ENCODE data around the gene SSTR3.

SSTR3 gene

DNA sequence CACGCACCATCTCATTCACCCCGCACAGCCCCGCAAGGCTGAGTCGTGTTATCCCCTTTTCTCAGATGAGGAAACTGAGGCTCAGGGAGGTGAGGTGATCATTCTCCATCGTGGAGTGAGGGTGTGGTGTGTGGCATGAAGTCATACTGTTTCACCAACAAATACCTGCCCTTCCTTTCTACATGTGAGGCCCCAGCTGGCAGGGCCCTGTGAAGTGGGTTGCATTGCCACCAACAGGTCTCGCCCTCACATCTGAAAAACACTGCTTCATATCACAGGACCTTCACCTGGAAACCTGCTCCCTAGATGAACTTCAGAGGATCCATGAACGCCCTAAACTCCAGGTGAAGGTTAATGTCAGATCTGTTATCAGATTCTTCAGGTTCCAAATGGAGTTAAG is 4.3 kb downstream of the SSTR3 start:
- no peak overlapping the region for H3K9ac ChIP-seq
- no peak overlapping the region for H3K4me2 ChIP-seq (ENCODE audit: low read length)
- H2AFZ ChIP-seq: no peak overlapping the region
- no peak overlapping the region for H3K4me3 ChIP-seq (ENCODE audit: low read depth, low read length)
- H3K36me3 ChIP-seq (ENCODE audit: control insufficient read depth, insufficient read depth, low read length): no peaks in the 10 kb centered on the region
- TF ChIP-seq, protein P1, sequence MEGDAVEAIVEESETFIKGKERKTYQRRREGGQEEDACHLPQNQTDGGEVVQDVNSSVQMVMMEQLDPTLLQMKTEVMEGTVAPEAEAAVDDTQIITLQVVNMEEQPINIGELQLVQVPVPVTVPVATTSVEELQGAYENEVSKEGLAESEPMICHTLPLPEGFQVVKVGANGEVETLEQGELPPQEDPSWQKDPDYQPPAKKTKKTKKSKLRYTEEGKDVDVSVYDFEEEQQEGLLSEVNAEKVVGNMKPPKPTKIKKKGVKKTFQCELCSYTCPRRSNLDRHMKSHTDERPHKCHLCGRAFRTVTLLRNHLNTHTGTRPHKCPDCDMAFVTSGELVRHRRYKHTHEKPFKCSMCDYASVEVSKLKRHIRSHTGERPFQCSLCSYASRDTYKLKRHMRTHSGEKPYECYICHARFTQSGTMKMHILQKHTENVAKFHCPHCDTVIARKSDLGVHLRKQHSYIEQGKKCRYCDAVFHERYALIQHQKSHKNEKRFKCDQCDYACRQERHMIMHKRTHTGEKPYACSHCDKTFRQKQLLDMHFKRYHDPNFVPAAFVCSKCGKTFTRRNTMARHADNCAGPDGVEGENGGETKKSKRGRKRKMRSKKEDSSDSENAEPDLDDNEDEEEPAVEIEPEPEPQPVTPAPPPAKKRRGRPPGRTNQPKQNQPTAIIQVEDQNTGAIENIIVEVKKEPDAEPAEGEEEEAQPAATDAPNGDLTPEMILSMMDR (IDR thresholded peaks at IDR 0.05): no peak
- no peak overlapping the region for H3K27ac ChIP-seq
- no peaks in the 10 kb centered on the region for H3K27me3 ChIP-seq (ENCODE audit: control insufficient read depth, insufficient read depth, low read length)
- no peaks in the 10 kb centered on the region for H3K4me1 ChIP-seq
- no peaks in the 10 kb centered on the region for H3K9me3 ChIP-seq (ENCODE audit: control insufficient read depth, low read length)
- no peaks in the 10 kb centered on the region for H3K79me2 ChIP-seq

DNA sequence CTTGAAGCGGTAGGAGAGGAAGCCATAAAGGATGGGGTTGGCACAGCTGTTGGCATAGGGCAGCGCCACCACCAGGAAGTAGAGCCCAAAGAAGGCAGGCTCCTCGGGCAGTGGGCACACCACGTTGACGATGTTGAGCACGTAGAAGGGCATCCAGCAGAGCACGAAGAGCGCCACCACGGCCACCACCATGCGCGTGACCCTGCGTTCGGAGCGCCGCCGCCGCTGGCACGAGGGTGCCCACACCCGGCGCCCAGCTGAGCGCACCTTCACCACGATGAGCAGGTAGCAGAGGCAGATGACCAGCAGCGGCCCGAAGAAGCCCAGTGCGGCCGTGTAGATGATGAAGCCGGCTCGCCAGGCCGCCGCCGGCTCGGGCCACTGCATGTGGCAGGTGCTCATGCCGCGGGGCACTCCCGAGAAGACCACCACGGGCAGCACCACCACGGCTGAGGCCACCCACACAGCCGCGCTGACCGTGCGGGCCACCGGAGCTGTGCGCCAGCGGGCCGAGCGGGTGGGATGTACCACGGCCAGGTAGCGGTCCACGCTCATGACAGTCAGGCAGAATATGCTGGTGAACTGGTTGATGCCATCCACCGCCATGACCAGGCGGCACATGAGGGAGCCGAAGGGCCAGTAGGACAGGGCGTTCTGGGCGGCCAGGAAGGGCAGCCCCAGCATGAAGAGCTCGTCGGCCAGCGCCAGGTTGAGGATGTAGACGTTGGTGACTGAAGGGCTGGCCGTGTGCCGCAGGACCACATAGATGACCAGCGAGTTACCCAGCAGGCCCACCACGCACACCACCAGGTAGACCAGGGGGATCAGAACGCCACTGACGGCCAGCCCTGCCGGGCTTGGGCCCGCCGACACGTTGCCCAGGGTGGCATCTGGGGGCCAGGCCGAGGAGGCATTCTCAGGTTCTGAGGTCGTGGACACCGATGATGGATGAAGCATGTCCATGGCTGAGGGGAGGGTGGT is 5.1 kb downstream of the SSTR3 start:
- H2AFZ ChIP-seq: no peak overlapping the region
- H3K79me2 ChIP-seq: no peaks in the 10 kb centered on the region
- H3K9ac ChIP-seq: no peak overlapping the region
- no peaks in the 10 kb centered on the region for H3K27me3 ChIP-seq (ENCODE audit: control insufficient read depth, insufficient read depth, low read length)
- H3K27ac ChIP-seq: no peak overlapping the region
- no peaks in the 10 kb centered on the region for H3K36me3 ChIP-seq (ENCODE audit: control insufficient read depth, insufficient read depth, low read length)
- TF ChIP-seq, protein P1 (IDR thresholded peaks at IDR 0.05): no peak
- no peak overlapping the region for H3K4me2 ChIP-seq (ENCODE audit: low read length)
- H3K9me3 ChIP-seq (ENCODE audit: control insufficient read depth, low read length): no peaks in the 10 kb centered on the region
- no peak overlapping the region for H3K4me3 ChIP-seq (ENCODE audit: low read depth, low read length)
- H3K4me1 ChIP-seq: no peaks in the 10 kb centered on the region

DNA sequence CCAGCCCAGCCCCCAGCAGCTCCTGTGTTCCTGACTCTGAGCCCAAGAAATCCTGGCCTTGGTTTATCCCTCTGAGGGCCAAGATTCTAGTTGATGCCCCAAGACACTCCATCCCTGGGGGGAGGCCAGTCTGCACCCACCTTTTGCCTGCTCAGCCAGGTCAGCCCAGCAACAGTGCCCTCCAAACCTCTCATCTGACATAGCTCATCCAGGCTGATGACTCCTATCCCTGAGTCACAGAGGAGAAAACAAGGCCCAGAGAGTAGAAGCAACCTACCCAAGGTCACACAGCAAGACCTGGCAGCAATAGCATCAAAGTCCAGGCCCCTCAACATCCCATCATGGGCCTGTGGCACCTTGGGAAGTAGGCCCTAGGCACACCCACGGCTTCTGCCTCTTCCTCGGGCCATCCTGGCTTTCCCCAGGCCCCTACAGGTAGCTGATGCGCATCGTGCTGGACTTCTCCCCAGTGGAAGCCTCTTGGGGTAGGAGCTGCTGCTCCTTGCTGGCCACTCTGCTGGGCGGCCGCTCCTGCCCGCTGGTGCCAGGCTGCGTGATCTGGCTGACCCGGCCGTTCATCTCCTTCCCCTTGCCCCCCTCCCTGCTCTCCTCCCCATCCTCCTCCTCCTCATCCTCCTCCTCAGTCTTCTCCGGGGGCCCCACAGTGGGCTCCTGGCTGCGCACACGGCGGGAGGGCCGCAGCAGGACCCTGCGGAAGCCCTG is 6.0 kb downstream of the SSTR3 start:
- TF ChIP-seq, protein P1 (IDR thresholded peaks at IDR 0.05): no peak
- H3K27me3 ChIP-seq (ENCODE audit: control insufficient read depth, insufficient read depth, low read length): no peaks in the 10 kb centered on the region
- no peak overlapping the region for H3K4me3 ChIP-seq (ENCODE audit: low read depth, low read length)
- H3K27ac ChIP-seq: no peak overlapping the region
- no peaks in the 10 kb centered on the region for H3K9me3 ChIP-seq (ENCODE audit: control insufficient read depth, low read length)
- no peaks in the 10 kb centered on the region for H3K79me2 ChIP-seq
- H3K4me2 ChIP-seq (ENCODE audit: low read length): no peak overlapping the region
- H3K9ac ChIP-seq: no peak overlapping the region
- no peak overlapping the region for H2AFZ ChIP-seq
- H3K4me1 ChIP-seq: no peaks in the 10 kb centered on the region
- H3K36me3 ChIP-seq (ENCODE audit: control insufficient read depth, insufficient read depth, low read length): no peaks in the 10 kb centered on the region

DNA sequence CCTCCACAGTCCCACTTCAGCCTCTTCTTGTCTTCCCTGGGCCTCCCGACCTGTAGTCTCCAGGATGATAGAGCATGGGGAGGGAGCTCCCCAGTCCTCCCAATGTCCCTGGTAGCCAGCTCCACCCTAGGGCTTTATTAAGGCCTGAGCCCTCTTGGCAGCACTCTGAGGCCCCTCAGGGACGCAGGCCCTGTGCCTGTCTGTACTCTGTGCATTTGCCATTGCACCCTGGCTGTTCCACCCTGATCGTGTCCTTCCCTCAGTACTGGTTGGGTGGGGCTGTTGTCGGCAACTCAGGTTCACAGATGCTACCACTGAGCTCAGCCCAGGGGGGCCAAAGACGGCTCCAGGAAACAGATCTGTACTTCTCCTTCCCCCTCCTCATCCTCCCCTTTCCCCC is 7.2 kb downstream of the SSTR3 start:
- Histone ChIP-seq H3K9ac (no peak overlapping the region), H3K4me3 (ENCODE audit: low read depth, low read length) (no peak overlapping the region), H3K27me3 (ENCODE audit: control insufficient read depth, insufficient read depth, low read length) (no peaks in the 10 kb centered on the region), H3K9me3 (ENCODE audit: control insufficient read depth, low read length) (no peaks in the 10 kb centered on the region), H3K4me2 (ENCODE audit: low read length) (no peak overlapping the region), H3K4me1 (no peaks in the 10 kb centered on the region), H3K36me3 (ENCODE audit: control insufficient read depth, insufficient read depth, low read length) (no peaks in the 10 kb centered on the region), H3K79me2 (no peaks in the 10 kb centered on the region), H2AFZ (no peak overlapping the region), H3K27ac (no peak overlapping the region)
- TF ChIP-seq, protein P1 (IDR thresholded peaks at IDR 0.05): no peak
